GM19239 (cell line): ENCODE results near the gene PLEK.
"Not testable (repeated sequence)": the region's sequence is repeated elsewhere in the genome, so short reads cannot be mapped to it uniquely, and the experiment has no call there.

Experiments
- DNase-seq: peaks from one replicate; pipeline ENCODE4 v3.0.0; 2011; ENCODE audit warnings: low spot score; ENCODE audit not compliant: insufficient read length
- FAIRE-seq: peaks from 2 replicates; lab custom pipeline; 2011; peaks lifted over from hg19 to GRCh38; lab: Jason Lieb, UNC

The PLEK gene

DNA sequence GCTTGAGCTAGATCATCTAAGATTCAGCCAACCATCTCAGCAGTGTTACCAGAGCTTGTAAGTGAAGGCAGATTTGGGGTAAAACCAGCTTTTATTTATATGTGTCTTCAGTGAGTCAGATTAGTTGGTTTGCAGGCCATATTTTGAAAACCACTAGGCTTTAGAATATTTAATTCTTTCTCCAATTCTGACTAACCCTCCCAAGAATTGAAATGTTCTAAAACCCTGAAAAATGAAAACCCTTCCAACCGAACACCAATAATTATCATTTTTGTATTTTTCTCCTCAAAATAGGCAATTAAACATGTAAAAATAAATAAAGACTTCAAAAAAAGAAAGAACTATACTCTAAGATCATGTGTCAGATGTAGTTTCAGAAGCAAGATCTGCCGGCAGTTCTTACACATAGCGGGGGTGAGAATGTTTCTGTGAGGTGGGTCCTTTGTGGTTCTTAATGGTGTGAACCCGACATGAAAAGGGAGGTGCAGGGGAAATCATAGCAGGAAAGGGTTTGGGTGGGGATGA, 14.2 kb downstream of the PLEK start:
- DNase-seq (no peak), FAIRE-seq (peak; percentile 94)

DNA sequence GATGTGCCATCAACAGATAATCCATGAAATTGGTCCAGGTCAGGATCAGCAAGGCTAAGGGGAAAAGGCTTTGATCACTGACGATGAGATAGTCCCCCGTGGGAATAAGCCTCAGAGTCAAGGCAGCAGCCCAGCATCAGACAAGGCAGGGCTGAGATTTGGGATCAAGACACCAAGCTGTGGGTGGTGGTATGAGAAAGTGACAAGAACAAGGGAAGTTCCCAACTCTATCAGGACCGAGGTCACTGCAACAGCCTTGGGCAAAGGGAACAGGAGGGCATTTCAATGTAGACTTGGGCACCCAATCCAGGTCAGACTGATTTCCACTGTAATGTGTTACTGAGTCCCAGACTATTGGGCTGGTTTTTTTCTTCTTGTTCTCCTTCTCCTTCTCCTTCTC, 18.7 kb downstream of the PLEK start:
- DNase-seq (no peak), FAIRE-seq (peak; percentile 66)

DNA sequence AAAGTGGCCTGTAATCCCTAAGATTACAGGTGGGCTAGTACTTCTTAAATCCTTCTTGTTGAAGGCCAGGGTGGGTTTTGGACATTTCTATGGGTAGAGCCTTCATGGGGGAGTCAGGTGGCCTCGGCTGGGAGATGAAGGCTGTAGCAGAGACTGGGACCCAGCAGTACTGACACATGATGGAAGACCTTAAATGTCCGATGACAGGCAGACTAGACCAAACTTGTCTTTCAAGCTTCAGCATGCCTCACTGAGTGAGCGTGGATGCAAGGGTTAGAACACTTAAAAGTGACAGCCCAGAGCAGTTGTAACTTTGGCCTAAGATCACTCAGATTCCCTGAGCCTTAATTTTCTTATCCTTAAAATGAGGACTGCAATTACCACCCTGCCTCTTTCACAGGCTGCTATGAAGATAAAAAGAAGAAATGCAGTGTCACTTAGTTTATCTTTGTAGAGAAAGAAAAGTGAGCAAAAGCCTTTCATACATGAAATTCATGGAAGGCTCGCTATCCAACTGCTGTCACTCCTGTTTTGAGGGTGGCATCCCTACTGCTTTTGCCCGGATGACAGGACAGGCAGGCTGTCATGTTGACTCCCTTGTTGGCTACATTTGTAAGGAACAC, 19.5 kb downstream of the PLEK start:
- DNase-seq (no peak), FAIRE-seq (peak; percentile 54)

DNA sequence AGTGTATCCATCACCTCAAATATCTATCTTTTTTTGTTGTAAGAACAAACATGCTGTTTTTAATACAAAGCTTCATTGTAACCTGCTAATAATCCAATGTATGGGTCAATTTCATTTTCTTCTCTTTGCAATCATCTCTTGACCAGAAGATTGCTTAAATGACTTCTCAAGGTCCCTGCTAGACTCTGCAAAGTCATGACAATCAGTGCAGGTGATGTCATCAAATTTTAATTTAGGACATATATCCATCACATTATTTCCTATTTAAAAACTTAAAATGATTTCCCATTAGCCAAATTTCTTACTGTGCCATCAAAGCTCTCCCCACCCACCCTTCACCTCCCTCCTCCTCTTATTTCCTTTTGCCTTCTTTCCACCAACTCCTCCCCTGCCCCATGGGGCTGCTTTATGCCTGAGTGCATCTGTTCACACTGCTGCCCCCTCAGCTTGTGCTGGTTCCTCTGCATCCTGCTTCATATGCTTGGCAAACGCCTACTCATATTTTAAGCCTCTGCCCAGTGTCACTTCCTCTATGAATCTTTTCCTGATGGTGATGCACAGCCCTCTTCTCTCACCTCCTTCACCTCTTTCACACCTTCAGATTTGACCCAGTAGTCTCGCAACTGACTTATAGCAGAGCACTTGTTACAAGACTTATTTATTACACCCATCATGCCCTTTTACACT, 20.3 kb downstream of the PLEK start:
- FAIRE-seq: peak; percentile 99
- DNase-seq: no peak

DNA sequence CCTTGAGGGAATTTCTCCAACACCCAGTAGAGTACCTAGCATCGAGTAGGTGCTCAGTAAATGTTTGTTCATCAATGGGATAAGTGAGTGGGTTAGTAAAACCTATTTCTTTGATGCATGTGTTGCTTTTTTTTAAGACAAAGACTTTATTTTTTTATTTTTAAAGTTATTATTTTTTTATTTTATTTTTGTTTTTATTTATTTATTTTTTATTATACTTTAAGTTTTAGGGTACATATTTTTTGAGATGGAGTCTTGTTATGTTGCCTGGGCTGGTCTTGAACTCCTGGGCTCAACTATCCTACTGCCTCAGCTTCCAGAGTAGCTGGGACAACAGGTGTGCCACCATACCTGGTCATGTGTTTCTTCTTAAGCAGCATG, 20.8 kb downstream of the PLEK start:
- no peak for DNase-seq
- peak; percentile 26 for FAIRE-seq

DNA sequence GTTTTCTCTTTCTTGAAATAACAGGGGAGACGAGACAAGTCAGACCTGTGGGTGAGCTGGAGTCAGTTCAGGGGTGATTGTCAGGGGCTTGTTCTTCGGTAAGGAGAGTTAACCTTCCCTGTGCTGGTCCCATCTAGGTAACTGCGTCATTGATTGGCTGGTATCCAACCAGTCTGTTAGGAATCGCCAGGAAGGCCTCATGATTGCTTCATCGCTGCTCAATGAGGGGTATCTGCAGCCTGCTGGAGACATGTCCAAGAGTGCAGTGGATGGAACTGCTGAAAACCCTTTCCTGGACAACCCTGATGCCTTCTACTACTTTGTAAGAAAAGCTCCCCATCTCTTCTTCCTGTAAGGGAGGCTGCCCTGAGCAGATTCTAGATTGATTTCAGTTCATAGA, 21.3 kb downstream of the PLEK start:
- FAIRE-seq (peak; percentile 51), DNase-seq (no peak)

DNA sequence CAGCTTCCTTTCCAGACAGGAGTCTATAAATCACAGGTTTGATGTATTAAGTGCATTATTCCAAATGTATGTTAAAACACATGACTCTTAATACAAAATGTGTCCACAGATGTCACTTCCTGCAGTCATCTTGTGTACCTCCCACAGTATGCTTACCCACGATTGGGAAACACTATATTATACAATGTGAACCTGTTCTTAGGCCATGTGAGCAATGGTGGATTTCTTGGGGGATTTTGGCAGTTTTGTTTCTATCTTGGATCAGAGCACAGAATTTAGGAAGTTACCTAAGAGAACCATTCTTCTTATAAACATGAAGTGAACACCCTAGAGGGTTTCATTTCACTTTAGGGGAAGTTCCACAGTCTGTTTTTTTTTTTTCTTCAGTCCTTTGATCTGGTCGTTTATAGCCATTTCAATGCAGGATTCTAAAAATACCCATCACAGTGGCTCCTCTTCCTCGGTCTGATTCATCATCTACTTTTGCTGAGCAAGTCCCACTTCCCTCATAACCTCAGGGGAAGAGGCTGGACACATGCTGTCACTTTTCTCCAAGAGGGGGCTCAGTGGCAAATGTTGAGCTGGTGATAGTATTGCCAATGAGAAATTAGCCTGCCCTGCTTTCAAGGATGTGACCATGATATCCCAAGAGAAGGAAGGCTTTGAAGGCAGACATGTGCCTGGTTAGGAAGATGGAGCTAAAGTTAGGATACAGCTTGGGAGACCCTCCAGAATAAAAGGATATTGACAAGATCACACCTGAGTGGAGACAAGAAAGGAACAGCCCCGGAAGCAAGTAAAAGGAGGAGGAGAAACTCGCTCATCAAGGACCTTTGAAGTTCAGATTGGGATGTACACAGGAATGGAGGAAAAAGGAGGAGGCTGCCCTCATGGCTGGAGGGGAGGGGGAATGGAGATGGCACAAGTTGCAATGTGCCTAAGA, 22.6 kb downstream of the PLEK start:
- FAIRE-seq (no peak), DNase-seq (no peak)

DNA sequence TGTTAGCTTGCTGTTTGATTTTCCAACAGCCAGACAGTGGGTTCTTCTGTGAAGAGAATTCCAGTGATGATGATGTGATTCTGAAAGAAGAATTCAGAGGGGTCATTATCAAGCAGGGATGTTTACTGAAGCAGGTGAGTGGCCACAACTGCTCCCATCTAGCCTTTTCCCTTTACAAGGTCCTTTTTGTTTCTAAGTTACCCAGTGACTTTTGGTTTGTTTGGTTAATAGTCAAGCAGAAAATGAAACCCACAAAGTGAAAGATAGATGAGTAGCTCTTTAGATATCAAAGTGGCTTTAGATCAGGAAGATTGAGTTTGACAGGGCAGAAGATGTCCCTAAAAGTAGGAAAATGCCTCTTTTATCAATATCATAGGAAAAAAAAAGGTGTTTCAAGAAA, 23.3 kb downstream of the PLEK start:
- DNase-seq (no peak), FAIRE-seq (peak; percentile 99)

DNA sequence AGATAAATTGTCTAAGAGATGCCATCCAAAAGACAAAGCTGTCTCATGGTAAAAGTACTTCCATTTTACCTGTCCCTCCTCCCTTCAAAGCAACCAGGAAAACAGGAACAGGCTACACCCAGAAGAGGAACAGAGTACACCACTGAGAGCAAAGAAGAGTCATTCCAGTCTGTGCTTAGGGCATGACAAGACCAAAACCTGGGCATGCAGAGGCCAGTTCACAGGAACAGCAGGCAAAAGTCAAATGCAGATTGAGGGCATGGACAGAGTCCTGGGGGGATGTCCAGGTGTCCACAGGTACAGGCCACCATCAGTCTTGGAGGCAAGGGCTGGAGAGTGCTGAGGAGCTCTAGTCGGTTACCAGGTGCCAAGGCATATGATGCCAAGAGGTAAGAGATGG, 23.7 kb downstream of the PLEK start:
- no peak for DNase-seq
- FAIRE-seq: no peak

DNA sequence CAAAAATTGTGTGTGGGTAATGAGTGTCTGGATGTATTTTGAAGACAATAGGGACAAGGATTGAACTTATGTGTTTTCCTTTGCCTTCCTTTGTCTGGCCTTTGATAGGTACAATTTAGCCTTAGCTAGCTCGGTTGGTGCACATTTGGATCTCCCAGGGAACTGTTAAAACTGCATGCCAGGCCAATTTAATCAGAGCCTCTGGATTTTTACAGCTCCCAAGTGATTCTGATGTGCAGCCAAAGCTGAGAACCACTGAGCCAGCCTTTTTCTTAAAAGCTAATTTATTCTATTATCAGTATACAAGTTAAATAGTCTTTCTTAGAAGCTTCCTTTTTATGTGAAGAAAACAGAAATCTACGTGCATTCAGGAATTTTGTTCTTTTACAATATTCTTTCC, 25.0 kb downstream of the PLEK start:
- FAIRE-seq (peak; percentile 72), DNase-seq (no peak)

DNA sequence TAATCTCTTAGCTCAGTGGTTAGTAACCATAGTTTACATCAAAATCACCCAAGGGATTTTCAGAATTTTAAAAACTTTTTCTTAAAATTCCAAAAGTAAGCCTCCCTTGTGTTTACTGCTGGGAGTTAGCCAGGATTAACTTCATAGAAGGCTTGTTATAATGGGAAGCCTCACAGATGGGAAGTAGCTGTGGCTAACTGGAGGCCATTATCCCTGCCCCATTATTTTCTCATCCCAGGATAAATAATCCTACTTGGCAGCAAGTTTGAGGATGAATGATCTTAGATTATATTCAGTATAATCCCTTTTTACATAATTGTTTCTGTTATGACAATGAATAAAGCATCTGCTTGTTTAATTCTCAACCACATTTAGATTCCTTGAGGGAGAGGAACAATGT, 25.5 kb downstream of the PLEK start:
- no peak for FAIRE-seq
- no peak for DNase-seq

DNA sequence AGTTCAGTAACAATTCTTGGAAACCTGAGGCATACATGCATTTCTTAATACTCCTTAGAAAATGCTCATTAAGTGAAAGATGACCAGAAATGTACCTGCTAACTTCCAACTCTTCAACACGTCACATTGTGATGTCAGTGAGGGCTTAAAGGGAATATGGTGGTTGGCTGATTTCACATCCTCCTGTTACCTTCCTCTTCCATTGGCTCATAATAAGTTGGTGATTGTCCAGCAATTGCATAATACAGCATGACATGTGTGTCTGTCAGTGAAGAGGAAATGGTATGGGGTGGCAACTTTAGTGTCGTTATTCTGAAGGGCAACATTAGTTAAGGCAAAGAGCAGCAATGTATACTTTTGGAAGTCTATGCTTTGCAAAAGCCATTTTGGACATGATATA, 26.0 kb downstream of the PLEK start:
- FAIRE-seq (peak; percentile 48), DNase-seq (no peak)

DNA sequence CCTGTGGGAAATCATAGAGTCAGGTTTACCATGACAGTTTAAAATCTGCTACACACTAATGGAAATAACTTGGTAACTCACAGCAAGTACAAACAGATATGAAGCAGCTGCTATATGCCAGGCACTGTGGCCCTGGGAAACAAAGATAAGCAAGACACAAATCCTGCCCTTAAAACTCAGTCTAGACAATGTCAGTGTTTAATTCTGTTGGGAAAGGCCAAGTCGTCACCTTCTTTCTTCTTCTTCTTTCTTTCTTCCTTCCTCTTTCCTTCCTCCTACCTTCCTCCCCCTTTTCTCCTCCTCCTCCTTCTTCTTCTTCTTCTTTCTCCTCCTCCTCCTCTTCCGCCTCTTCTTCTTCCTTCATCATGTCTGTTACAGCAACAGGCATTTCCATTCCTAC, 26.8 kb downstream of the PLEK start:
- DNase-seq (no peak), FAIRE-seq (no peak)

DNA sequence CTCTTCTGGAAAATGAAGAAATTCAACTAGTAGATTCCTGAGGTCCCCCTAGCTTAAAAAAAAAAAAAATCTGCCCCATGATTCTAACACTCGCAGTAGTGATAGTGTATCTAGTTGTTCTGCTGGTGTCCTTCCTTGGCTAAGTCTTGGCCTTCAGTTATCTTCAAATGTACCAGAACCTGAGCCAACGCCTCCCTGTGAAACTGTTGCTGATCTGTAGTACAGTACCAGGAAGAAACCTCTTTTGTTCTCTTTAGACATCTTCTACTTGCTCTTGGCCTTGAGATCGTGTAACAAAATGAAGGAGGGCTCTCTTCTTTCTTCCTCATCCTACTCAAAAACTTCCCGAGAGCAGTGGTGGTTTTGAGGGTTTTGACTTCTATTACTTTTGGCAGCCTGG, 31.0 kb downstream of the PLEK start:
- DNase-seq (no peak), FAIRE-seq (no peak)

DNA sequence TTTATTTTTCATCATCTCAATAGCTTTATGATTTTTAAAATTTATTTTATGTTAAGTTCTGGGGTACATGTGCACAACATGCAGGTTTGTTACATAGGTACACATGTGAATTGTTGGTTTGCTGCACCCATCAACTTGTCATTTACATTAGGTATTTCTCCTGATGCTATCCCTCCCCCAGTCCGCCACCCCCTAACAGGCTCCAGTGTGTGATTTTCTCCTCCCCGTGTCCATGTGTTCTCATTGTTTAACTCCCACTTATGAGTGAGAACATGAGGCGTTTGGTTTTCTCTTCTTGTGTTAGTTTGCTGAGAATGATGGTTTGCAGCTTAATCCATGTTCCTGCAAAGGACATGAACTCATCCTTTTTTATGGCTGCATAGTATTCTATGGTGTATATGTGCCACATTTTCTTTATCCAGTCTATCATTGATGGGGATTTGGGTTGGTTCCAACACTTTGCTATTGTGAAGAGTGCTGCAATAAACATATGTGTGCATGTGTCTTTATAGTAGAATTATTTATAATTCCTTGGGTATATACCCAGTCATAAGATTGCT, 32.7 kb downstream of the PLEK start:
- not testable (repeated sequence) for DNase-seq, FAIRE-seq

DNA sequence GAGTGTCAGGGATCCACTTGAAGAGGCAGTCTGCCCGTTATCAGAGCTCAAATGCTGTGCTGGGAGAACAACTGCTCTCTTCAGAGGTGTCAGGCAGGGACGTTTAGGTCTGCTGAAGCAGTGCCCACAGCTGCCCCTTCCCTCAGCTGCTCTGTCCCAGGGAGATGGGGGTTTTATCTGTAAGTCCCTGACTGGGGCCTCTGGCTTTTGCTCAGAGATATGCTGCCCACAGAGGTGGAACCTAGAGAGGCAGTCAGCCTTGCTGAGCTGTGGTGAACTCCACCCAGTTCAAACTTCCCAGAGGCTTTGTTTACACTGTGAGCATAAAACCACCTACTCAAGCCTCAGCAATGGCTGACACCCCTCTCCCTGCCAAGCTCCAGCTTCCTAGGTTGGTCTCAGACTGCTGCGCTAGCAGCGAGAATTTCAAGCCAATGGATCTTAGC, 38.1 kb downstream of the PLEK start:
- peak; percentile 77 for FAIRE-seq

DNA sequence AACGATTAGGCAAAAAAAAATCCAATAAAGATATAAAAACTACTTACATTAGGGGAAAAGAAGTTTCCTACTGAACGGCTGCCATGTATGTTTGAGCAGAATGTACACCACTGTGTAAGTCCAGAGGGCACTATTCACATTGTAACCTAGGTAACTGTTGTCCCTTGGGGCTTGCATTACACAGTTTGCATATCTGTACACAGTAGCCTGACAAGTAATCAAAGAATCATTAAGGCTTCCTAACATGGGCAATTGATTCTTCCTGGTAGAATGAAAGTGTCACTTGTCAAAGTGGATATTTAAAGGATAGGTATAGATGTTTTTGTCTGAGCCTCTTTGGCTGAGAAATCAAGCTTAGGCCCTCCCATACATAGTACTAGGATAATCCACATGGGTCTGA, 39.1 kb downstream of the PLEK start:
- no peak for DNase-seq
- no peak for FAIRE-seq

More for the DNA sequence above, 38.1 kb downstream of the PLEK start:
- DNase-seq: no peak

DNA sequence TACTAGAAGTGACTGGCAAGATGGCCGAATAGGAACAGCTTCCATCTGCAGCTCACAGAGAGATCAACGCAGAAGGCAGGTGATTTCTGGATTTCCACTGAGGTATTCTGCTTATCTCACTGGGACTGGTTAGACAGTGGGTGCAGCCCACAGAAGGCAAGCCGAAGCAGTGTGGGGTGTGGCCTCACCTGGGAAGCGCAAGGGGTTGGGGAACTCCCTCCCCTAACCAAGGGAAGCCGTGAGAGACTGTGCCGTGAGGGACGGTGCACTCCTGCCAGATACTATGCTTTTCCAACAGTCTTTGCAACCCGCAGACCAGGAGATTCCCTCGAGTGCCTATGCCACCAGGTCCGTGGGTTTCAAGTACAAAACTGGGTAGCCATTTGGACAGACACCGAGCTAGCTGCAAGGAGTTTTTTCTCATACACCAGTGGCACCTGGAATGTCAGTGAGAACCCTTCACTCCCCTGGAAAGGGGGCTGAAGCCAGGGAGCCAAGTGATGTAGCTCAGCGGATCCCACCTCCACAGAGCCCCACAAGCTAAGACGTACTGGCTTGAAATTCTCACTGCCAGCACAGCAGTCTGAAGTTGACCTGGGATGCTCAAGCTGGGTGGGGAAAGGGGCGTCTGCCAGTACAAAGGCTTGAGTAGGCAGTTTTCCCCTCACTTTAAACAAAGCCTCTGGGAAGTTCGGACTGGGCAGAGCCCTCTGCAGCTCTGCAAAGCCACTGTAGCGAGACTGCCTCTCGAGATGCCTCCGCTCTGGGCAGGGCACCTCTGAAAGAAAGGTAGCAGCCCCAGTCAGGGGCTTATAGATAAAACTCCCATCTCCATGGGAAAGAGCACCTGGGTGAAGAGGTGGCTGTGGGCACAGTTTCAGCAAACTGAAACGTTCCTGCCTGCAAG, 40.1 kb downstream of the PLEK start:
- DNase-seq: no peak

DNA sequence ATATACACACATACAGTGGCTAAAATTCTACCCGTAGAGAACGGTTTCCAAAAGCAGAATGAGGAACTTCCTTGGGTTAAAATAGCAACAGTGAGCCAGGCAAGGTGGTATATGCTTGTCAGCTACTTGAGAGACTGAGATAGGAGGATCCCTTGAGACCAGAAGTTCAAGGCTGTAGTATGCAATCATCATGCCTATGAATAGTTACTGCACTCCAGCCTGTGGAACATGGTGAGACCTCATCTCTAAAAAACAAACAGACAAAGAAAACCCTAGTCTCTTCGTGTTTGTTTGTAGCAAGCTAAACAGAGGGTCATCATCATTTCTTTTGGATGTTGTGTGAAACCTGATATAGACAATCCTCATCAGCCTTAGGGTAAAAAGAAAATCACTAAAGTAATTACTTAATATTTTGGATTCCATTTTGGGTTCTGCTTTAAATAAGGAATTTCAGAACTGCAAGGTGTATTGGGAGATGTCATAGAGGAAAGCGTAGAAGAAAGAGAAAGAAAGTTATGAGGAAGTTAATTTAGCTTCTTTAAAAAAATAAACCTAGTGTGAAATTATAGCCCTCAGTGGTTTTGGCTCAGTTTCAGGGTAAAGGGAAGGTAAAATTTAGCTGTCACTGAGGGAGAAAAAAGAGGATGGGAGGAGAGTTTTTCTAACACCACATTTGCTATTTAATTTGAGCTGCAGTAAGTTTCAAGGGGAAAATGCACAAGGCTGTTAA, 46.5 kb downstream of the PLEK start:
- DNase-seq (no peak), FAIRE-seq (no peak)

More for the DNA sequence above, 40.1 kb downstream of the PLEK start:
- FAIRE-seq: no peak
